ENCODE measurements around the gene NFIA.

Gene NFIA

GRCh38 chr1:61330018-61330417, 247.7 kb downstream of the NFIA start:
- no peak overlapping the region for H3K4me3 ChIP-seq (ENCODE audit: low read length)
- H3K27me3 ChIP-seq (ENCODE audit: control insufficient read depth, insufficient read depth, low read length) = no peaks in the 10 kb centered on the region
- no peak overlapping the region for H3K27ac ChIP-seq (ENCODE audit: low read length)
- H3K9ac ChIP-seq (ENCODE audit: low read length) = no peak overlapping the region
- no peaks in the 10 kb centered on the region for H3K9me3 ChIP-seq (ENCODE audit: control insufficient read depth, low read depth, low read length)
- no peaks in the 10 kb centered on the region for H3K36me3 ChIP-seq (ENCODE audit: control insufficient read depth, low read depth, low read length)
- peaks cover 3% of the 10 kb centered on the region for H3K4me1 ChIP-seq (ENCODE audit: control insufficient read depth, low read depth, low read length)

- no peak overlapping the region for H3K9ac ChIP-seq (ENCODE audit: low read length)
- no peak overlapping the region for H3K4me3 ChIP-seq (ENCODE audit: low read length)
Measured at GRCh38 chr1:61330571-61330970, 248.2 kb downstream of the NFIA start.

GRCh38 chr1:61332196-61332753, 249.9 kb downstream of the NFIA start:
- H3K9ac ChIP-seq (ENCODE audit: low read length) = no peak overlapping the region
- no peak overlapping the region for H3K4me3 ChIP-seq (ENCODE audit: low read length)
- H3K9me3 ChIP-seq (ENCODE audit: control insufficient read depth, low read depth, low read length) = no peaks in the 10 kb centered on the region
- no peaks in the 10 kb centered on the region for H3K36me3 ChIP-seq (ENCODE audit: control insufficient read depth, low read depth, low read length)
- H3K27me3 ChIP-seq (ENCODE audit: control insufficient read depth, insufficient read depth, low read length) = no peaks in the 10 kb centered on the region
- H3K4me1 ChIP-seq (ENCODE audit: control insufficient read depth, low read depth, low read length) = peaks cover 11% of the 10 kb centered on the region
- H3K27ac ChIP-seq (ENCODE audit: low read length) = no peak overlapping the region

More at GRCh38 chr1:61330571-61330970, 248.2 kb downstream of the NFIA start:
- peaks cover 3% of the 10 kb centered on the region for H3K4me1 ChIP-seq (ENCODE audit: control insufficient read depth, low read depth, low read length)
- H3K27ac ChIP-seq (ENCODE audit: low read length) = no peak overlapping the region
- H3K9me3 ChIP-seq (ENCODE audit: control insufficient read depth, low read depth, low read length) = no peaks in the 10 kb centered on the region
- no peaks in the 10 kb centered on the region for H3K36me3 ChIP-seq (ENCODE audit: control insufficient read depth, low read depth, low read length)
- no peaks in the 10 kb centered on the region for H3K27me3 ChIP-seq (ENCODE audit: control insufficient read depth, insufficient read depth, low read length)

- Histone ChIP-seq H3K27ac (ENCODE audit: low read length) (no peak overlapping the region), H3K4me3 (ENCODE audit: low read length) (no peak overlapping the region), H3K27me3 (ENCODE audit: control insufficient read depth, insufficient read depth, low read length) (no peaks in the 10 kb centered on the region), H3K9ac (ENCODE audit: low read length) (no peak overlapping the region), H3K4me1 (ENCODE audit: control insufficient read depth, low read depth, low read length) (peaks cover 16% of the 10 kb centered on the region), H3K36me3 (ENCODE audit: control insufficient read depth, low read depth, low read length) (no peaks in the 10 kb centered on the region), H3K9me3 (ENCODE audit: control insufficient read depth, low read depth, low read length) (no peaks in the 10 kb centered on the region)
Measured at GRCh38 chr1:61332796-61333195, 250.4 kb downstream of the NFIA start.

- no peak overlapping the region for H3K27ac ChIP-seq (ENCODE audit: low read length)
- H3K36me3 ChIP-seq (ENCODE audit: control insufficient read depth, low read depth, low read length) = no peaks in the 10 kb centered on the region
- no peaks in the 10 kb centered on the region for H3K27me3 ChIP-seq (ENCODE audit: control insufficient read depth, insufficient read depth, low read length)
- no peak overlapping the region for H3K9ac ChIP-seq (ENCODE audit: low read length)
- no peak overlapping the region for H3K4me3 ChIP-seq (ENCODE audit: low read length)
- H3K4me1 ChIP-seq (ENCODE audit: control insufficient read depth, low read depth, low read length) = peaks cover 23% of the 10 kb centered on the region
- H3K9me3 ChIP-seq (ENCODE audit: control insufficient read depth, low read depth, low read length) = no peaks in the 10 kb centered on the region
Measured at GRCh38 chr1:61334718-61335589, 252.6 kb downstream of the NFIA start.

GRCh38 chr1:61337037-61337436, 254.7 kb downstream of the NFIA start:
- Histone ChIP-seq H3K9ac (ENCODE audit: low read length) (no peak overlapping the region), H3K27ac (ENCODE audit: low read length) (no peak overlapping the region), H3K9me3 (ENCODE audit: control insufficient read depth, low read depth, low read length) (no peaks in the 10 kb centered on the region), H3K4me1 (ENCODE audit: control insufficient read depth, low read depth, low read length) (peaks cover 22% of the 10 kb centered on the region), H3K36me3 (ENCODE audit: control insufficient read depth, low read depth, low read length) (no peaks in the 10 kb centered on the region), H3K4me3 (ENCODE audit: low read length) (no peak overlapping the region), H3K27me3 (ENCODE audit: control insufficient read depth, insufficient read depth, low read length) (no peaks in the 10 kb centered on the region)

GRCh38 chr1:61337441-61337951, 255.1 kb downstream of the NFIA start:
- no peaks in the 10 kb centered on the region for H3K9me3 ChIP-seq (ENCODE audit: control insufficient read depth, low read depth, low read length)
- H3K36me3 ChIP-seq (ENCODE audit: control insufficient read depth, low read depth, low read length) = no peaks in the 10 kb centered on the region
- H3K4me3 ChIP-seq (ENCODE audit: low read length) = no peak overlapping the region
- no peak overlapping the region for H3K9ac ChIP-seq (ENCODE audit: low read length)
- peaks cover 20% of the 10 kb centered on the region for H3K4me1 ChIP-seq (ENCODE audit: control insufficient read depth, low read depth, low read length)
- H3K27me3 ChIP-seq (ENCODE audit: control insufficient read depth, insufficient read depth, low read length) = no peaks in the 10 kb centered on the region
- H3K27ac ChIP-seq (ENCODE audit: low read length) = no peak overlapping the region

- Histone ChIP-seq H3K36me3 (ENCODE audit: control insufficient read depth, low read depth, low read length) (no peaks in the 10 kb centered on the region), H3K27ac (ENCODE audit: low read length) (no peak overlapping the region), H3K9ac (ENCODE audit: low read length) (no peak overlapping the region), H3K4me3 (ENCODE audit: low read length) (no peak overlapping the region), H3K4me1 (ENCODE audit: control insufficient read depth, low read depth, low read length) (peaks cover 20% of the 10 kb centered on the region), H3K27me3 (ENCODE audit: control insufficient read depth, insufficient read depth, low read length) (no peaks in the 10 kb centered on the region), H3K9me3 (ENCODE audit: control insufficient read depth, low read depth, low read length) (no peaks in the 10 kb centered on the region)
Measured at GRCh38 chr1:61337981-61338848, 255.9 kb downstream of the NFIA start.

GRCh38 chr1:61338899-61339298, 256.5 kb downstream of the NFIA start:
- Histone ChIP-seq H3K36me3 (ENCODE audit: control insufficient read depth, low read depth, low read length) (no peaks in the 10 kb centered on the region), H3K27me3 (ENCODE audit: control insufficient read depth, insufficient read depth, low read length) (no peaks in the 10 kb centered on the region), H3K9ac (ENCODE audit: low read length) (no peak overlapping the region), H3K4me1 (ENCODE audit: control insufficient read depth, low read depth, low read length) (peaks cover 22% of the 10 kb centered on the region), H3K27ac (ENCODE audit: low read length) (no peak overlapping the region), H3K9me3 (ENCODE audit: control insufficient read depth, low read depth, low read length) (no peaks in the 10 kb centered on the region), H3K4me3 (ENCODE audit: low read length) (no peak overlapping the region)

- Histone ChIP-seq H3K9me3 (ENCODE audit: control insufficient read depth, low read depth, low read length) (no peaks in the 10 kb centered on the region), H3K4me1 (ENCODE audit: control insufficient read depth, low read depth, low read length) (peaks cover 23% of the 10 kb centered on the region), H3K4me3 (ENCODE audit: low read length) (no peak overlapping the region), H3K27ac (ENCODE audit: low read length) (no peak overlapping the region), H3K9ac (ENCODE audit: low read length) (no peak overlapping the region), H3K36me3 (ENCODE audit: control insufficient read depth, low read depth, low read length) (no peaks in the 10 kb centered on the region), H3K27me3 (ENCODE audit: control insufficient read depth, insufficient read depth, low read length) (no peaks in the 10 kb centered on the region)
Measured at GRCh38 chr1:61341426-61341825, 259.1 kb downstream of the NFIA start.

- H3K27me3 ChIP-seq (ENCODE audit: control insufficient read depth, insufficient read depth, low read length) = no peaks in the 10 kb centered on the region
- H3K9ac ChIP-seq (ENCODE audit: low read length) = no peak overlapping the region
- H3K4me1 ChIP-seq (ENCODE audit: control insufficient read depth, low read depth, low read length) = peaks cover 3% of the 10 kb centered on the region
- no peaks in the 10 kb centered on the region for H3K36me3 ChIP-seq (ENCODE audit: control insufficient read depth, low read depth, low read length)
- no peak overlapping the region for H3K27ac ChIP-seq (ENCODE audit: low read length)
- no peak overlapping the region for H3K4me3 ChIP-seq (ENCODE audit: low read length)
- H3K9me3 ChIP-seq (ENCODE audit: control insufficient read depth, low read depth, low read length) = no peaks in the 10 kb centered on the region
Measured at GRCh38 chr1:61343734-61344420, 261.5 kb downstream of the NFIA start.
